Sigmoid colon (tissue), 4 donors: ENCODE data around the gene CD302.
"Not testable (repeated sequence)": the region's sequence is repeated elsewhere in the genome, so short reads cannot be mapped to it uniquely, and the experiment has no call there.

Experiments
- CTCF ChIP-seq, 4 experiments: fragments of 450-650 bp in 3 of 4; fragments of 200-600 bp in 1 of 4; IDR thresholded peaks; one replicate each; pipeline ENCODE4 v1.5.1; 2016 to 2019; ENCODE audit warnings: antibody characterized with exemption in 4 of 4, mild to moderate bottlenecking in 3 of 4, moderate library complexity in 2 of 4
- POLR2A ChIP-seq, 2 donors: fragments of 450-650 bp; IDR thresholded peaks; one replicate each; pipeline ENCODE4 v1.6.1; 2016; ENCODE audit warnings: antibody characterized with exemption in 2 of 2, mild to moderate bottlenecking in 2 of 2, moderate library complexity in 2 of 2
- POLR2AphosphoS5 ChIP-seq, 4 donors: sonication (generic); formaldehyde crosslinking; IDR thresholded peaks; one replicate each; pipeline ENCODE4 v1.6.1; 2017; ENCODE audit warnings: antibody characterized with exemption in 4 of 4

- TF ChIP-seq CTCF, POLR2AphosphoS5, POLR2A (IDR thresholded peaks at IDR 0.05): not testable (repeated sequence)
Measured at GRCh38 chr2:159787647-159788046, 10.4 kb downstream of the CD302 start.
